ENCODE results near the gene SHROOM3.

SHROOM3 gene

DNA sequence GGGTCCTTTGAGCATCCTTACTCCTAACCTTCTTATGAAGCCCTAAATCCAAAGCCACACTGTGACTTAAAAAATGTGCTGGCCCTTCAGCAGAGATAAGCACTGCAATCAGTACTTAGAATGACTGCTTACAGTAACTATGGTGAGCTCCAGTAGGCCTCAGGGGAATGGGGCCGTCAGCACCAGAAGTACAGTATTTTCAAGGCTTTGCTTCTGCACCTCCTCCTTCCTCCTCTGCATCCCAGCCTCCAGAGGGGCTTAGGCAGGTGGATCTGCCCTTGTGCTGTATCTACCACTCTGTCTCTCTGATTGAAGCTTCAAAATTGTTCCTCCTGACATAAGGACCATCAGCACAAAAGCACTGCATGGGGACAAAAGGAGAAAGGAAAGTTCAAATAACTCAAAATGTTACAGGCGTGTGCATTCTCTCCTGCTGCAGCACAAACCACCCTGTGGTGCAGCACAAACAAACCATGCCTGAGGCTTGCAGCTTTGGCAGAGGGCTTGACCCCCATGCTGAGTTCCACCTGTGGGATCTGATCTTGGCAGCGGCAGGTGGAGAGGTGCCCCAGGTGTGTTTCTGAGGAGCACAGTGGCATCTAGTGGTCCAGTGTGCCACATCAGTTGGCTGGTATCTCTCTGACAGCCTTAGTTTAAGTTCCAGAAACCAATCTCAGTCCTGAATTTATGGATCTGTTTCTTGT lies 298.2 kb downstream of the SHROOM3 start:
- DNase-seq, result peak in 1 of 10 donors; percentile 32
- intact Hi-C loops (cut with DNase I), result no loop called here

DNA sequence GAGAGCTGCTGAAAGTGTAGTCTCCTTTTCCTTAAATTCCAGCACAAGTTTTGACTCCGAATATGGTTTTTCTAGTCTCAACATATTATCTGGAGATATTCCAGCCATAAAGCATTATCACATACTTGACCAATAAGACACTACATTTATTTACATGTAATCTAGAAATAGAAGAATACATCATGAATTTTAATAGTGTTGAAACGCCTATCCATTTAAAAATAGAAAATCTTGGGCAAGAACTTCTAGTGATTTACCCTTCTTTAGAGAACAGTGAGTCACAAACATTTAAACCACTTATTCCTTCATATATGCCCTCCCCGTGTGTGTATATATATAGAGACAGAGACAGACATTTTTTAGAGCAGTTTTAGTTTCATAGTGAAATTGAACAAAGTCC lies 301.4 kb downstream of the SHROOM3 start:
- no peak for DNase-seq
- intact Hi-C loops (cut with DNase I), result no loop called here

DNA sequence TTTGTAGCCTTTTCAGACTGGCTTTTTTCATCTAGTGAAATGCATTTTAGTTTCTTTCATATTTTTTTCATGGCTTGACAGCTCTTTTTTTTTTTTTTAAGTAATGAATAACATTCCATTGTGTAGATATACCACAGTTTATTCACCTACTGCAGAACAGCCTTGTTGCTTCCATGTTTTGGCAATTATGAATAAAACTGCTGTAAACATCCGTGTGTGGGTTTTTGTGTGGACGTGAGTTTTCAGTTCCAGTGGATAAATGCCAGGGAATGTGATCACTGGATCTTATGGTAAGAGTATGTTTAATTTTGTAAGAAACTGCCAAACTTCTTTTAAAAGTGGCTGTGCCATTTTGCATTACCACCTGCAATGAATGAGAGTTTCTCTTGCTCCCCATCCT lies 302.2 kb downstream of the SHROOM3 start:
- intact Hi-C loops (cut with DNase I), result no loop called here
- no peak for DNase-seq

DNA sequence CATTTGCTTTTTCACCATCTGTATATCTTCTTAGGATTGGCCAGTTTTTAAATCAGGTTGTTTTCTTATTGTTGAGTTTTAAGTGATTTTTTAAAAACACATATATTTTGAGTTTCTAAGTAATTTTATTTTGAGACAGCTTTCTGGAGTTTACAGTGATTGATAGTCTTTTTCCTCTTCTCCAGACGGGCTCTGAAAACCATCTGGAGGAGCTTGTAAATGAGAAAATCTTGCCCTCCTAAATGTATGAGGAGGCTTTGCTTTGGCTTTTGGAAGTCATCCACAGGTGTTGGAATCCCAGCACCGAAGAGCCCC lies 302.7 kb downstream of the SHROOM3 start:
- DNase-seq, result no peak
- intact Hi-C loops (cut with DNase I), result no loop called here

DNA sequence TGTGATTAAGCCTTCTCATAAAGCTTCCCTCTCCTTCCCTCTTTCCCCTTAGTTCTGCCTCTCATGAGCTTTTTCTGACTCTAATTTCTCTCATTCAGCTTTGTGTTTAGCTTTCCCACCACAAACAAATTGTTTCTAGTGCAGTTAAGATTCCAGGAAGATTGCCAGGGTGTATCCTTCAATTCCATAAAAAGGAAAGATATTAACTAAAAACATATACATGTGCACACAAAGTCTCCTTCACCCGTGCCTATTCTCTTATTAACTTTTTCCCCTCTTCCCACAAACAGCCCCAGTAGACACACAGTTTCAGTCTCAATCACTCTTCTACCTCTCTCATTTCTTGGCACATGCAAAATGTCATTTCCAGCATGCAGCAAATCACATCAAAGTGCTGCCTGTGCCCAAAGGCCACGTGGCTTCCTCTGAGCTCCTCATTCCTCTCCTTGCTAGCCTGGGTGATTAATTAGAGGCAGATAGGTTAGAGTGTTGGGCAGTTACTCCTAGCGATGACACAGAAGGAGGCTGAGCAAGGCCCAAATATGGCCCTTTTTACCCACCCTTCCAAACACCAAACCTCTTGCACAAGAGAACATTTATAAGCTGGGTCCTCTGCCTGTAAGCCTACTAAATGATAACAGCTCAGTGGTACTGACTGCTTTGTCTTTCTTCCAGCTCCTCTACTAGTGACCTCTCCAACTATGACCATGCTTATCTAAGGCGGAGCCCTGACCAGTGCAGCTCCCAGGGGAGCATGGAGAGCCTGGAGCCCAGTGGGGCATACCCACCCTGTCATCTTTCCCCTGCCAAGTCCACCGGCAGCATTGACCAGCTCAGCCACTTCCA lies 303.3 kb downstream of the SHROOM3 start:
- DNase-seq, result no peak
- intact Hi-C loops (cut with DNase I), result no loop called here

DNA sequence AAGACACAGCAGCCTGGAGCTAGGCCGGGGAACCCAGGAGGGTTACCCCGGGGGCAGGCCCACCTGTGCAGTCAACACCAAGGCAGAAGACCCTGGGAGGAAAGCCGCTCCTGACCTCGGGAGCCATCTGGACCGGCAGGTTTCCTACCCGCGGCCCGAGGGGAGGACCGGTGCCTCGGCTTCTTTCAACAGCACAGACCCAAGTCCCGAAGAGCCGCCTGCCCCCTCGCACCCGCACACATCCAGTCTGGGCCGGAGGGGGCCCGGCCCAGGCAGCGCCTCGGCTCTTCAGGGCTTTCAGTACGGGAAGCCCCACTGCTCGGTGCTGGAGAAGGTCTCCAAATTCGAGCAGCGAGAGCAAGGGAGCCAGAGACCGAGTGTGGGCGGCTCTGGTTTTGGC lies 305.2 kb downstream of the SHROOM3 start:
- intact Hi-C loops (cut with DNase I), result no loop called here
- peak in 1 of 10 donors; percentile 70 for DNase-seq

DNA sequence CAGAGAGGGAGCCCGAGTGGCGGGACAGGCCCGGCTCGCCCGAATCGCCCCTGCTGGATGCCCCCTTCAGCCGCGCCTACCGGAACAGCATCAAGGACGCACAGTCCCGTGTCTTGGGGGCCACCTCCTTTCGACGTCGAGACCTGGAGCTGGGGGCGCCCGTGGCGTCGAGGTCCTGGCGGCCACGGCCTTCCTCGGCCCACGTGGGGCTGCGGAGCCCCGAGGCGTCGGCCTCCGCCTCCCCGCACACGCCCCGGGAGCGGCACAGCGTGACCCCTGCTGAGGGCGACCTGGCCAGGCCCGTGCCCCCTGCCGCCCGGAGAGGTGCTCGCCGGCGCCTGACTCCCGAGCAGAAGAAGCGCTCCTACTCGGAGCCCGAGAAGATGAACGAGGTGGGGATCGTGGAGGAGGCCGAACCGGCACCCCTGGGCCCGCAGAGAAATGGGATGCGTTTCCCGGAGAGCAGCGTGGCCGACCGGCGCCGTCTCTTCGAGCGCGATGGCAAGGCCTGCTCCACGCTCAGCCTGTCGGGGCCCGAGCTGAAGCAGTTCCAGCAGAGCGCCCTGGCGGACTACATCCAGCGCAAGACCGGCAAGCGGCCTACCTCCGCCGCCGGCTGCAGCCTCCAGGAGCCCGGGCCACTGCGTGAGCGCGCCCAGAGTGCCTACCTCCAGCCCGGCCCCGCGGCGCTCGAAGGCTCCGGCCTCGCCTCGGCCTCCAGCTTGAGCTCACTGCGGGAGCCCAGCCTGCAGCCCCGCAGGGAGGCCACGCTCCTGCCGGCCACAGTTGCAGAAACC lies 306.0 kb downstream of the SHROOM3 start:
- intact Hi-C loops (cut with DNase I), result no loop called here

DNA sequence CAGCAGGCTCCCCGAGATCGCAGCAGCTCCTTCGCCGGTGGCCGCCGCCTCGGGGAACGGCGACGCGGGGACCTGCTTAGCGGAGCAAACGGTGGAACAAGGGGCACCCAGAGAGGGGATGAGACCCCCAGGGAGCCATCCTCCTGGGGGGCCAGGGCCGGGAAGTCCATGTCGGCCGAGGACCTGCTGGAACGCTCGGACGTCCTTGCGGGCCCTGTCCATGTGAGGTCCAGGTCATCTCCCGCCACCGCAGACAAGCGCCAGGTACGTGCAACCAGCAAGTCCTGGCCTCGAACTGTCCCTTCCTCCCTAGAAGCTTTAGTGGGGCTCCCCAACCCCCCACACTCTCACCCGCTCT lies 306.6 kb downstream of the SHROOM3 start:
- DNase-seq, result peak in 1 of 10 donors; percentile 75
- intact Hi-C loops (cut with DNase I), result no loop called here

More for the DNA sequence above, 306.0 kb downstream of the SHROOM3 start:
- peak in 3 of 10 donors; percentile 66 to 77 (median 75) for DNase-seq

DNA sequence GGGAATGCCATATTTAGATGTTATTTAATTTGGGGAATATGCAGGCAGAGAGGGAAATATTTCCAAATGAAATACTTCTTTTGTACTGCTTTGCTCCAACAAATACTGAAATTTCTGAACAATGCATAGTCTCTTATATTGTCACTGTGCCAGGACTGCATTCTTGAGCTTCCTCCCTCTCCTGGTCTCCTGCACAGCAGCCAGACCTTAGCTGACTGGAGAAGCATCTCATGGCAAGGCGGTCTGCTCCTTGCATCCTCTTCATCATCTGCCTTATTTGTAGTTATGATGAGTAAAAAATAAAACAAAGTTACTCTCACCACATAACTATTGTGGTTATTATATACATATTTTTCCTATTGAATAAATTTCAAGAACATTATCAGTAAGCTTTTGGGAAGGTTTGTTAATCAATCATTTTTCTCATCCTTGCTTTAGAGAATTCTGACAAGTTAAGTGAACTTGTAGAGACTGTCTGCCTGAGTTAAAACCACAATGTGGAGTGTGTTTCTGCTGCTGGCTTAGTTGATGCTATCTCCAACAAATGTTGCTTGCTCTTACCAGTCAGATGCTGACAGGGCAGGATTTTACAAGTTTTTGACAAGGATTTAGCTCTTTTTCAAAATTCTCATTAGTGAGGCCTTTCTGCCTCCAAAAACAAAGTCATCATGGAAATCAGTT lies 309.4 kb downstream of the SHROOM3 start:
- intact Hi-C loops (cut with DNase I), result no loop called here
- no peak for DNase-seq

DNA sequence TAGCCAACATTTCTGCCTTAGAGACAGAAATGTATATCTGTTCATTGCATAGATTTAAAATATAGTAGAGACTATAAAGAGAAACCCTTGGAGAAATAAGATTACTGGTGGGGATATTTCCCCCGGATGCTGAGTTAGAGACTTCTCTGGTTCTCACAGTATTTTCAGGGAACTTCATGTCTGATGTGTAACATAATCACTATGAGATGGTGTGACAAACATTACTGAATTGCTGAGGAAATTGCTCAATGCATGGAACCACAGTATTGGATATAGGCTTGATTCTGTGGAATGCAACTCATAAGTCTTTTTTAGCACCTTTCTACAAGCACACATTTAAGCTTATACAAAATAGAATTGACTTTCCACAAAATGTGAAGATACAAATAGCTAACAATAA lies 310.2 kb downstream of the SHROOM3 start:
- intact Hi-C loops (cut with DNase I), result no loop called here
- no peak for DNase-seq

DNA sequence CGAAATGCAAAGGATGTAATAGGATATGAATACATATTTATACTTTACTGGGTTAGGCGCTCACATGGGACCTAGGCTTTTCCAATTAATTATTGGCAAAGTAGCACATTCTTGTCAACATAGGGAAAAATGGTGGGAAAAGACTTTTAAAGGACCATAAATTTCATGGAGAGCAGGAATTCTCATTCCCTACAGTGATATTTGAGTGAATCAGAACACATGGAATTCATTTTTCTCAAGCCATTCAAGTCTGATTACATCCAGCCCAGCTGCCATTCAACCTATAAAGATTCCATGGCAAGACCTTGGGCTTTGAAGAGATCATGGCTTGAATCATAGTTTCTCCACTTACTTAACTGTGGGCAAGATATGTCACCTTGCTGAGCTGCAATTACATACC lies 312.5 kb downstream of the SHROOM3 start:
- DNase-seq, result no peak
- intact Hi-C loops (cut with DNase I), result no loop called here

DNA sequence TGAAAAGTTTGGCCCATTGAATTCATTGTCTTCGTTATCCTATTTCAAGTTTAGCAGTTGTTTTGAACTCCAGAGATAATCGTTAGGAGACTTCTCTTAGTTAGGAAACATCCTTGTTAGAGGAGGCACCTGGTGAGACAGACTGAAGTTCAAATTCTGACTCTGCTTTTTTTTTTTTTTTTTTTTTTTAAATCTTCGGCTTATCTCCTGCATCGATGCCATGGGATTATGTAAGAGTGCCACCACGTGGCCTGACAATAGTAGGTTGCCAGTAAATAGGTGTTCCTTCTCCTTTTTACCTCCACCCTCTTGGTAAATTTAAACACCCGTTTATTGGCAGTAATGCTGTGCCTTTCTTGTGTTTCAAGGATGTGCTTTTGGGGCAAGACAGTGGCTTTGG lies 313.6 kb downstream of the SHROOM3 start:
- DNase-seq, result peak in 1 of 10 donors; percentile 58
- intact Hi-C loops (cut with DNase I), result loop anchor here (2.0 kb wide), 1 partner anchor 238 kb away; no protein-coding TSS in a partner anchor

DNA sequence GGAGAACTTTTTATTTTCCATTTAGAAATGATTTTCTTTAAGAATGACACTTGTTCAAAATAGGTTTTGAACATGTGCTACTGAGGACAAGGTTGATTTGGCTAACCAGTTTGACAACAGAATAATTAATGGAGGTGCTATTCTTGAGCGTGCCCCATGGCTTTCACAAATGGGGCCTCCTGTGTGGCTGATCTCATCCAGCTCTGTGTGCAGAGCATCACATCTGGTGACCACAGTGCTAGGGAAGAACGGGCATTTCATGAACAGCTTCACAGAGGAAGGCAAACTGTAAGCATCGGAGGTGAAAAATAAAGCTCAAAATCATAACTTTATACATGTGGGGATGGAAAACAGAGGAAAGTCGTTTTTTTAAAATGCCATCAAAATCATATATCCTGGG lies 314.3 kb downstream of the SHROOM3 start:
- intact Hi-C loops (cut with DNase I), result loop anchor here (2.0 kb wide), 1 partner anchor 239 kb away; no protein-coding TSS in a partner anchor
- no peak for DNase-seq

DNA sequence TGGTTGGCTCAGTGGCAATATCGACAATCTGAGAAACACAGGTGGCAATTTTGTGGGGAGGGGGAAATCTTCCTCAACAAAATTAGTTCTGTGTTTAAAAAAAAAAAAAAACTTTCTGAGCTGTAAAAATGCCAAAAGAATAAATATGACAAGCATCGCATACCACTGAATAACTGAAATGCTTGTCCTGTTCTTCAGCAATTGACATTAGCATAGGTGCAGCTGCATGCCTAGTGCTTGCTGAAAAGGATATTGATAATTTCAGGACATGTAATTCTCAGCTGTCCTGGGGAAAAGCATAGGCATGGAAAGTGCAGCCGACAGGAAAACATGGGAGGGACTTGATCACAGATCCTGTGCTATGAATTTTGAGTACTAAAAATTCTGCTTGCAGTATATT lies 315.7 kb downstream of the SHROOM3 start:
- intact Hi-C loops (cut with DNase I), result loop anchor here (10.0 kb wide), 2 partner anchors 194 to 316 kb away; partner anchors contain the start of genes SEPTIN11 and SHROOM3
- no peak for DNase-seq

DNA sequence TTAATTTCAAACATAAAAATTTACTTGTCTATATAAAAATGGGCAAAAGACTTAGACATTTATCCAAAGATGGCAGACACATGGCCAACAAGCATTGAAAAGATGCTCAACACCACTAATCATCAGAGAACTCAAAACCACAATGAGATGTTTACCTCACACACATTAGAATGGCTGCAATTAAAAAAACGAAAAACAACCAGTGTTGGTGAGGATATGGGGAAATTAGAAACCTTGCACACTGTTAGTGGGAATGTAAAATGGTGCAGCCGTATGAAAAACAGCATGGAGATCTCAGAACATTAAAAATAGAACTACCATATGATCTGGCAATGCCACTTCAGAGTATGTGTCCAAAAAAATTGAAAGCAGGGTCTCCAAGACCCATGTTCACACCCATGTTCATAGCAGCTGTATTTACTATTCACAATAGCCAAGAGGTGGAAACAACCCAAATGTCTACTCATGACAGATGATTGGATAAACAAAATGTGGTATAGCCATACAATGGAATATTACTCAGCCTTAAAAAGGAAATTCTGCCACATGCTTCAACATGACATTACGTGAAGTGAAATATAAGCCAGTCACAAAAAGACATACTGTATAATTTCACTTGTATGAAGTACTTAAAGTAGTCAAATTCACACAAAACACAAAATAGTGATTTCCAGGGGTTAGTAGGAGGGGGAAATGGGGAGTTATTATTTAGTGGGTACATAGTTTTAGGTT lies 316.7 kb downstream of the SHROOM3 start:
- no peak for DNase-seq
- intact Hi-C loops (cut with DNase I), result loop anchor here (10.0 kb wide), 2 partner anchors 193 to 317 kb away; partner anchors contain the start of genes SEPTIN11 and SHROOM3

DNA sequence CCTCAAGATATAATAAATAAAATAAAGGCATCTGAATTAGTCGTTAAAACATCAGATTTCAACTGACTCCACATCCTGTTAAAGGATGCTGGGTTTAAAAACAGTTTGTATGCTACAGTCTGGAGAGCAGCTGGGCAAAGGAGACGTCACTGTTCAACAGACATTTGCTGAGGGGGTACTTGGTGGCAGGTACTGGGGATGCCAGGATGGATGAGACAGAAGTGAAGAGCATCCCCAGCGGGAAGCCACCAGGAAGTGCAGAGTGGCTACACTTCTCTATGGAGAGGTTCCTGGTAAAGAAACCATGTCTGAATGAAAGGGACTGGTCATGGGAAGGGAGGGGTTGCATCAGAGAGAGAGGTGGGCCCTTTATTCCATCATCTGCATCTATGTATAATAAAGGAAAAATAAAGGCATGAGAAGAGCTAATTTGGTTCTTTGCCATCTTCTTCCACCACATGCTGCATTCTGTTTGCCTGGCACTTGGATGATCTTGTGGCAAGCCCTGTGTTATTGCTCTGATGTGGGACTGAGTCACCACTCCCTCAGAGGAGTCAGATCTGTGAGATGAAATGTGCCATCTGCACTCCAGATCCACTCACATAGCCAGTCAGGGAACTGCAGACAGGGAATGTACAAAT lies 318.0 kb downstream of the SHROOM3 start:
- intact Hi-C loops (cut with DNase I), result loop anchor here (10.0 kb wide), 2 partner anchors 192 to 318 kb away; partner anchors contain the start of genes SEPTIN11 and SHROOM3
- DNase-seq, result peak in 3 of 10 donors; percentile 23 to 65 (median 27)

DNA sequence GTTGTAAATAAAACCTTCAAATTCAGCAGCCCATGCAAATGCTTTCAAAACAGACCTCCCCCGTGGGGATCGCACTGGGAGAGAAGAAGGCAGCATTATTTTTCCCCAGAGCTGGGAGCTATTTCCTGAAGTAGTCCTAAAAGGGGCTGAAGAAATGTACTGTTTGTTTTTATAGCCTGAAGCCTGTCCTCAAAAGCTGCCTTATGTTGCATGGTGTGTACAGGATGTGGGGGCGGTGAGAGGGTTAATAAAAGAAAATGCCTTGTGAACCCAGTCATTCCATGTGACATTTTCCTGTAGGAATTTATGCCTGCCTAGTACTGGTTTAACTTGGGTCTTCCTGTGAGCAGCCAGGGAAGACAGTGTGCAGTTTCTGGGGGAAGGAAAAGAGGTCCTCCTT lies 318.8 kb downstream of the SHROOM3 start:
- no peak for DNase-seq
- intact Hi-C loops (cut with DNase I), result loop anchor here (10.0 kb wide), 2 partner anchors 191 to 319 kb away; partner anchors contain the start of genes SEPTIN11 and SHROOM3

DNA sequence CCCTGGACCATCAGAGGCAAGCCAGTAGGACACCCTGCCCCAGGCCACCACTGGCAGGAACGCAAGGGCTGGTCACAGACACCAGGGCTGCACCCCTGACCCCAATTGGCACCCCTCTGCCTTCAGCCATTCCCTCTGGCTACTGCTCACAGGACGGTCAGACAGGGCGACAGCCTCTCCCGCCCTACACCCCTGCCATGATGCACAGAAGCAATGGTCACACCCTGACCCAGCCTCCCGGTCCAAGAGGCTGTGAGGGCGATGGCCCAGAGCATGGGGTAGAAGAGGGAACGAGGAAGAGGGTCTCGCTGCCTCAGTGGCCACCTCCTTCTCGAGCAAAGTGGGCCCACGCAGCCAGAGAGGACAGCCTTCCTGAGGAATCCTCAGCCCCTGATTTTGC lies 319.4 kb downstream of the SHROOM3 start:
- DNase-seq, result no peak
- intact Hi-C loops (cut with DNase I), result loop anchor here (10.0 kb wide), 2 partner anchors 190 to 320 kb away; partner anchors contain the start of genes SEPTIN11 and SHROOM3

DNA sequence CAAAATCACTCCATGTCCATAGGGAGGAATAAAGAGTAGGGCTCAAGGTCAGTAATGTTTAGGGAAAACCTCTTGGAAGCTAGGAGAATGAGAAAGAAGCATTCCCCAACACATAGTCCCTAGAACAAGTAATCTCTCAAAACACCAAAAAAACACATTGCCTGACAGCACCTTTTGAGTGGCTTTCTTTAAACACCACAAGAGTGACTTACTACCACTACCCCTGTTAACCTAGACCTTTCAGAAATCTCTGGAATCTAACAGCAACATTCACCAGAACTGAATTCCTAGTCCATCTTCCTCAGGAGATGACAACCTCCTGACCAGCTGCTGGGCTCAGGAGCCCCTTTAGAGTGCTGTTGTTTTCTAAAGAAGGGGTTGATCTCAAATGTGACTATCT lies 320.7 kb downstream of the SHROOM3 start:
- DNase-seq, result no peak
- intact Hi-C loops (cut with DNase I), result loop anchor here (10.0 kb wide), 2 partner anchors 189 to 321 kb away; partner anchors contain the start of genes SEPTIN11 and SHROOM3
